Hematopoietic multipotent progenitor cell treated with erythropoietin and hydrocortisone succinate and interleukin-3 and kit ligand, for 8 days (in vitro differentiated cells): ENCODE results near the gene ALOXE3.
"Not testable (repeated sequence)": the region's sequence is repeated elsewhere in the genome, so short reads cannot be mapped to it uniquely, and the experiment has no call there.

Experiments
- DNase-seq: peaks from one replicate; pipeline ENCODE4 v3.0.0-alpha.2; 2015

ALOXE3 gene

DNA sequence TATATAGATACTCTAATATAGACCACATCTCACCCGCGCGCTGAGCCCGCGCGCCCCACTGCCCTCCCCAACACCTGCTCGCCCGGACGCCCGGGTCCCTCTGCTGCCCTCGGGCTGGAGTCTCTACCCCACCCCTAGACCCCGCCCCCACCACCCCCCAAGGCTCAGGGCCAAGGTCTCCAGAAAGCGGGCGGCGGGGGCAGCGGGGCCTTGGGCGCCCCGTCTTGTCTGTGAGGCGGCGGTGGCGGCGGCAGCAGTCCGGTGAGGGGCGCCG lies 3.0 kb upstream of the ALOXE3 start:
- no peak for DNase-seq

DNA sequence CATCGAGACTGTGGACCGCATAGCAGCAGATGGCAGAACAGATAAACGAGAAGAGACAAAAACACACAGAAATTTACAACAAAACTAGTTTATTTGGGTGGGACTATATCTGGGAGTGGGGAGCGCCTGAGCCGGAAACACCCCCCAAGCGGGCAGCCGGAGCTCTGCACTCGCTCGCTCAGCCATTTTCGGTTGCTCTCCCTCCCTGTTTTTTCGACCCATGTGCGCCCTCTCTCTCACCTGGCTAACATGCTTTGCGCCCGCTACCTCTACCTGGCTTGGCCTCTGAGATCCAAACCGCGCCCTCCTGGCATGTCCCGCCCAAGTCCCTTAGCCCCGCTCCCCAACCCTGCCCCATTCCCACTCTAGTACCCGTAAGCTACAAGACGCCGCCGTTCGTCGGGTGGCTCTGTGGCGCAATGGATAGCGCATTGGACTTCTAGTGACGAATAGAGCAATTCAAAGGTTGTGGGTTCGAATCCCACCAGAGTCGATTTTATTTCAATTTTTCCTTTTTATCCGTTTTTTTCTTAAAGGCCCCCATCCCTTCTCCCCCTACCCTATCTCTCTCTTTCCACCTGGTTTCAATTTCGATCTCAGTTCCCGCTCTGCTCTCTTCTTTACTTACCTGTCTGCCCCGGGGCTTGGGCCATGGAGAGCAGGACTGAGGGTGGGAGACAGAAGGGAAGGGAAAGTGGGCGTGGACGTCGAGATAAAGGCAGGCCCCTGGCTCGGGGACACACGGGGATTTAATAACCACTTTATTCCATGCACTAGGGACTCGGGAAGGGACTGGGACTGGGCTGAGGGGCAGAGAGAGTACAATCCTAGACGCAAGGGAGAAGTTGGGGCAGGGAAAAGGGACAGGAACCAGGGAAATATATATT lies 2.4 kb upstream of the ALOXE3 start:
- DNase-seq: peak; percentile 89

DNA sequence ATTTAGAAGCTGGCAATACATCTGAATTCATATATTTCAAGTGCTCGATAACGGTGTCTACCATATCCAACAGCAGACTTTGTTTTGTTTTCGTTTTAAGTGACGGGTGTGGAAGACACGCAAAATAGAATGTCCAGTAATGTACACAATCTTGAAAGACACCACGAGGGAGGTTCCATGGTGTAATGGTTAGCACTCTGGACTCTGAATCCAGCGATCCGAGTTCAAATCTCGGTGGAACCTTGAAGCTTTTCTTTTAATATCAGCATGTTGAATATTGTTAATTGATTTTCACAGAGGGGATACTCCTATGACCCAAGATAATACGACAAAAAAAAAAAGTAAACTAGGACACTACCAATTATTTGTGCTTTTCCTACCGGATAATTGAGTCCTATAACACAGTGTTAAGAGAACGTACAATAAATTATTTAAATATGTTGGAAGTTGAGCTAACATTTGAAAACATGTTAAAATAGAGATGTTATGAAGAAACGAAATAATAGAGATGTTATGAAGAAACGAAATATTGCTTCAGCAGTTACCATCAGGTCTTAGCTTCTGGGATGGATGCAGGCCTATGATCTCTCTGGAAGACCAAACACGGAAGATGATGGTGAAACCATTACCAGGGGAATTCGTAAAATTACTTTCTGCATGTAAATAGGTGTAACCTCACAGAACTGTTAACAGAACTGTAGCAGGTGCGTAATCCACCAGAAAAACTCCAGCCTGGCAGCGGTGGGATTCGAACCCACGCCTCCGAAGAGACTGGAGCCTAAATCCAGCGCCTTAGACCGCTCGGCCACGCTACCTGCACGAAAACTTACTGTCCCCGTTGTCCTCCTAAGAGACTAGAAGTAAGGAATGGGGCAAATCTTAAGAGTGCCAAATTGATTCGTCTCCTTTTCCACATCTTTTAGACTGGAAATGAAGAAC lies 1.5 kb upstream of the ALOXE3 start:
- peak; percentile 97 for DNase-seq

DNA sequence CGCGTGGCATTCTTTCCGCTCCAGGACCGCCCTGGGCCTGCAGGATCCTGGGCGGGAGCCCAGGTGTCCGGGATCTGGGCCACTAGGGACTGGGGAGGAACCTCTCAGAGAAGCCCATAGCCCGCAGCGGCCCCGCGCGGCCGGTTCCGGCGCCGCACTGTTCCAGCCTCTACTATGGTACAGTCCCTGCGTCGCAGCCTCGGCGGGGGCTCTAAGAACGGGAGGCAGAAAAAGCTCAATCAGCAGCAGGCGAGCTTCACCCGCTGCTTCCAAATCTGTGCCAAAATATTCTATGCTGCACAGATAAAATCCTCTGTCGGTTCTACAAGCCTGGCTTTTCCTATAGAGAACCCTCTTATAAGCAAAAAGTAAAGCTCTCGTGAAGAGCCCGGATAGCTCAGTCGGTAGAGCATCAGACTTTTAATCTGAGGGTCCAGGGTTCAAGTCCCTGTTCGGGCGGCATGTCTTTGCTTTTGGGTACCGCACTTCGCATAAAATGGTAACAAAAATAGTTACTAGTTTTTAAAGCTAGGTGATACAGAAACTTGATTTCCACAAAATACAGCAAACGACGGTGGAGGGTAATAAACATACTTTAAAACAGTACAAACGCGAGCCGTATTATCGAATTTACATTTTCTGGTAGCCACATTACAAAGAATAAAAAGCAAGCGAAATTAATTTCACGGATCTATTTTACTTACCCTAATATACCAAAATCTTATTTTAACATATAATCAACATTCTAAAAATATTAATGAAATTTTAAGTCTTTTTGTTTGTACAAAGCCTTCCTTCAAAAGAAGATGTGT lies 661 bp upstream of the ALOXE3 start:
- peak; percentile 90 for DNase-seq

DNA sequence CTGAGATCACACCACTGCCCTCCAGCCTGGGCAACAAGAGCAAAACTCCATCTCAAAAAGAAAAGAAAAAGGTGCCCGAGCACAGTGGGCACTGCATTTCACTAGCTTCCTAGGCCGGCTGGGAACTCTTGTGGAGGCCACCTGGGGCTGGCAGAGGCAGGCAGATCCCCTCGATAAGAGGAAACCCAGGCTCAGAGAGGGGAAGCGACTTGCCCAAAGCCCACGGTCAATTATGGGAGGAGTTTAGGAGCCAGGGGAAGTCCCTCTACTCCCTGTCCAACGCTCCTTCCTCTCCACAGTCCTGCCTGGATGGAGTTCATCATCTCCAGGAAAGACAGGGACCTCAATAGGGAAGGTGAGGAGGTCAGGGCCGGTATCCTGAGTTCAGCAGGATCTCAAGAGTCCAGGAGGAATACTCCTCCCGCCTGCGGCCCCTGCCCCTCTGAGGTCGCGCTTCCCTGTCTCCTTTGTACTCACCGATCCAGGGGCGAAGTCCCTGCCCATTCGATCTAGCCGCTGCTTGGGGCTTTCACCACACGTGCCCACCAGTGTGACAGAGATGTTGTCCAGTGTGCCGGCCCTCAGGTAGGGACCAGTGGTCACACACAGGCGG lies 841 bp downstream of the ALOXE3 start:
- DNase-seq: no peak

DNA sequence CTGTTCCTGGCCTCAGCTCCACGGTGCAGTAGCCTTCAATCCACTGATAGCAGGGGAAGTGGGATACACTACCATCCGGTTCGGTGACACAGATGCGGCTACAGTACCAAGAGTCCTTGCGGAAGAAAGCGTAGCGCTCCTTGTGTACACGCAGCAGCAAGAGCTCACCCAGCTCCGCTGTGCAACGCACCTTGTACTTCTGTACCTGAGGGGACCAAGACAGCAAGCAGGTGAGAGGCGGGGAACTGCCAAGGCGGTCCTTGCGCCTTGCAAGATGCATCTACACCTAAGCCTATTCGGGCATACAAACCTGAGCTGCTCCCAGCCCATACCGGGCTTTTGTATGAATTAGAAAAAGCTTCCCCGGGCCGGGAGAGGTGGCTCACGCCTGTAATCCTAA lies 1.5 kb downstream of the ALOXE3 start:
- DNase-seq: no peak

DNA sequence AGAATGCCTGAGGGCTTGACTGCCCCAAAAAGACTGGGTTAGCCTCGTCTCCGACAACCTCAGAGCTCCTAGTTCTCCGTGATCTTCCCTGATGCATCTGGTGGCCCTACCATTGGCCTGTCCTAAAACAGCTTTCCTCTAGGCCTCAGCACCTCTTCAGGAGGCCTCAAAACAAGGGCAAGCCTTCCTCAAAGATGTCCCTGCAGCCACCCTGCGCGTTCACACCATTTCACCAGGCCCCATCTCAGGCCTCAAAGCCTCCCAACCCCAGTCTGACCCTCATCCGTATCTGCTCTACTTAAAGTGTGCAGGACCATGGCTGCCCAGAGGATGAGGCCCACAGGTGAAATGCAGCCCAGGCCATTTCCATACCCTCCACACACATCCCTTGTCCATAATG lies 7.4 kb downstream of the ALOXE3 start:
- DNase-seq: no peak

DNA sequence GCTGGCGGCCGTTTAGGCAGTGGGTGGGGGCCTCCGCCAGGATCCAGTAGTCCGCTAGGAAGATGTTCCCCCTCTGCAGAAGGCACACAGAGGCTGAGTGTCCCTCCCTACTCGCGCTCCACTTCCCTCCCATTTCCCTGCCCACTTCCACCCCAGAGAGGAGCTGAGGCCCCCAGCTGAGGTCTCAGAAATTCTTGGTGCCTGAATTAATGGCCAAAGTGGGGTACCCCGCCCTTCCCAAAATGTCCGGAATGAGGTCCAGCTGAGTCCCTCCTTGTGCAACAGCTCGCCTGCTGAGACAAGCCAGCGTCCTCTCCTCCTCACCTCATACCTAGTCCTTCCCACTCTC lies 7.9 kb downstream of the ALOXE3 start:
- no peak for DNase-seq

DNA sequence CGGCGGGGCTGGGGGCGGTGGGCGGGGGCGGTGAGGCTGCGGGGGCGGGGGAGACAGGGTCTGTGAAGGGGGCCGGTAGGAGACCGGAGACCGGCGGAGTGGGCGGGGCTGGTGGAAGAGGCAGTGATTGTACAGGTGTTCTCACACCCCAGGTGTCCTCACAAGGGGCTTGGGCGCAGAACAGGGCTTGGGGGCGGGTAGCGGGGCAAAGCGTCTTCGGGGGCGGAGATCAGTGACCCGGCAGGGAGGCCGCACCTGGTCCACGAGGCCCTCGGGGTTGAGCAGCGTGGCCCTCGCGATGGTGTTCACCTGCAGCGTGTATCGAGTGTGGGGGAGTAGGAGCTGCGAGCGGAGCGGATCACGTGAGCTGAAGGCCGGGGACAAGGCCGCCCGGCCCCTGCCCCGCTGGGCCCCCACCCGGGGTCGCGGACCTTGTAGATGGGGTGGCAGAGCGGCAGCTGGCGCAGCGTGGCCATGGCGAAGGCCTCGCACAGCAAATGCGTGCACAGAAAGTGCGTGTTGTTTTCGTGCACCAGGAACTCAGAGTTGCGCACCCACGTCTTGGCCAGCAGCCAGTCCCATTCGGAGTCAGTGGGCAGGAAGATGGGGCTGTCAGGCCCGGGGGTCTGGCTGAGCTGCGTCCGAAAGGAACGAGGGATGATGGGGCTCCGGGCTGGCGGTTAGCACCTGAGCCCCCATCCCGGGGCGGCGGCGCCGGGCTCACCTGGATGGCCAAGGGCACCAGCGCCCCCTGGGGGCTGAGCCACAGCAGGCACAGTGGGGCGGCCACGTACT lies 8.5 kb downstream of the ALOXE3 start:
- peak; percentile 56 for DNase-seq

DNA sequence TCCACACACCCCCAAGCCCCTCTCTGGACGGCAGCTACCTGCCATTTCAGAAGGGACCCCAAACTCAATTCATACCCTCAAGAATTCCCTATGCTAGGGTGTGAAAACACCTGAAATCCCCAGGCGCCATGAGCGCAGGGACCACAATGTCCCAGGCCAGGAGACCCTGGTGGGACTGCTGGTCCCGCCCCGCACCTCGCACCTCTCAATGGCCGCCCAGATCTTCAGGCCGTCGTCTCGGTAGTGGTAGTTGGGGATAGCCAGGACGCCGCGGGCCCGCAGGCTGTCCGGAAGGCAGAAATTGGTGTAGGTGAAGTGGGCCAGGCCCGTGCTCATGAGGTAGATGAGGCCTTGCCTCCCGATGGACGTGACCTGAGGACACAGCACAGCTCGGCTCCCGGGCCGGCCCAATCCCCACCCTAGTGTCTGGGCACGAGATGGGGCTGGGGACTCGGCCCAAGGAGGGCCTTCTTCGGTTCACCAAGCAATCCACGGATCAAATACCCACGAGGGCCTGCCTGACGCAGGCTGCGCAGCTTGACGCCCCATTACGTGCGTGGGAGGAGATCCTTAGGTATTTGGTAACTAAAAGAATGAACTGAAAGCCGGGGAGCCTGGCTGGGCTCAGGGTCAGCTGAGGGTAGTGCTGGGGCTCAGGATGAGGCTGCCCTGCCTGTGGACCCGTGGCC lies 9.2 kb downstream of the ALOXE3 start:
- no peak for DNase-seq

DNA sequence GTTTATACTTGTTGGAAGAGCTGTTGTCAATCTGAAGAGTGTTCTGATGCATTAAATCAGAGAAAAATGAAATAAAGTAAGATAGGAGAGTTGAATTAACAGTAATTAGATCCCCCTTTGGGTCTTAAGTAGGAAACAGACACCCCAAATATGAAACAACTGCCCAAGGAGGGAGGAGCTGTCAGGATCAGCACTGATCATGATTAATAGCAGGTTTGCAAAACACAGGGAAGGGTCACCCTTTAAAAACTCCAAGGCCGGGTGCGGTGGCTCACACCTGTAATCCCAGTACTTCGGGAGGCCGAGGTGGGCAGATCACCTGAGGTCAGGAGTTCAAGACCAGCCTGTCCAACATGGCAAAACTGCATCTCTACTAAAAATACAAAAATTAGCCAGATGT lies 11.3 kb downstream of the ALOXE3 start:
- not testable (repeated sequence) for DNase-seq

DNA sequence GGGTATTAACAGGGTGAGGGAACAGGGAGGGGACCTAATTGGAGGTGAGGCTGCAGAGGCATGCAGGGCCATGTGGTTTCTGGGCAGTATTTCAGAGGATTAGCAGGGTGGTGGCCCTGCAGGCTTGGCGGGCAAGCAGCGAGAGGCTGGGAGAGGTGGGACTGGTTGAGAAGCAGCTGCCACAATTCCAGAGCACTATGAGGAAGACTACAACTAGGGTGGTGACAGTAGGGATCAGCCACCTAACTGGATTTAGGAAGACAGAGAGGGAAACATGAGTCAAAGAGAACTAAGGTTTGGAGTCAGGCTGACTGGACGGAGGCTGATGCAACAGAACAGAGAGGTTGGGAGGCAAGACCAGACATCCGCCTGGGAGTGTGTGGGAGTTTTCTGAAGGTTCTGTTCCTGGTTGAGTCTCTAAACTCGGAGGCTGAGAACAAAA lies 12.3 kb downstream of the ALOXE3 start:
- no peak for DNase-seq

DNA sequence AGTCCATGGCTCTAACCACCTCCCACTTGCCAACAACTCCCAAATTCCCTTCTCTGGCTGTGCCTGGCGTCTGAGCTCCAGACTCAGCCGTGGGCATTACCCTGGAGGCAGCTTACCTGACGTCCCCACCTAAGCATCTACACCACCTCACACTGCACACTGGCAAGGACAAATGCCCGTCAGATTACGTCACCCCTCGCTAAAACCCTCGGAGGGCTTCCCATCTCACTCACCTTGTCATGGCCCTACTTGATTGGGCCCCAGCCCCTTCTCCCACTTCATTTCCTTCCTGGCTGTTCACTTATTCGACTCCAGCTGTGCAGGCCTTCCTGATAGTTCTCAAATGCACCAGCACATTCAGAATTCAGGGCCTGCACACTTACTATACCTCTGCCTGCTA lies 13.4 kb downstream of the ALOXE3 start:
- no peak for DNase-seq

DNA sequence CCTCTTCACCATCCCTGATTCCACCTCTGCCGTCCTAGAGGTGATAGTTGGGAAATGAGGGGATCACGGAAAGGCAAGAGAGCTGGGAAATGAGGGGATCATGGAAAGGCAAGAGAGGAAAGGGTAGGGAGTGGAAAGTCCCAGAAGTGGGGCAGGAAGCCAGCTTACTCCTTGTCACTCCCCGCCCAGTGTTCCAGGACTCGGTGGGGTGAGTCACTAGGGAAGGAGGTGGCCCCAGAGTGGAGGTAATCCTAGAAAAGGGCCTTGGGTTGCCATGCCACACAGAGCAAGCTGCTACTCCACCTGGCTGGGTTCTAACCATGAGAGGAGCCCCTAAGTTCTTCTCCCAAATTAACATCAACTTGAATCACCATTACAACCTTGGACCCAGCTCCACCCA lies 14.8 kb downstream of the ALOXE3 start:
- no peak for DNase-seq

DNA sequence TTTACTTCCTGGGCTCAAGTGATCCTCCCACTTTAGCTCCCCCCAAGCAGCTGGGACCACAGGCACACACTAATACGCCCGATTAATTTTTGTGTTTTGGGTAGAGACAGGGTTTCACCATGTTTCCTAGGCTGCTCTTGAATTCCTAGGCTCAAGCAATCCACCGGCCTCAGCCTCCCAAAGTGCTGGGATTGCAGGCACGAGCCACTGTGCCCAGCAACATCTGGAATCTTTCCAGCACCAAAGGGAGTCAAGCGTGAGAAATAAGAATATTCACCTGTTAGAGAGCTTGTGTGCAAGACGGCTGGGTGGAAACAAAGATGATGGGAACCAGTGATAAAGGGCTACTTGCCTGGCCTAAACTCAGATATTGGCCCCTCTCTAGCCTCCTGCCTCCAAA lies 16.6 kb downstream of the ALOXE3 start:
- no peak for DNase-seq

DNA sequence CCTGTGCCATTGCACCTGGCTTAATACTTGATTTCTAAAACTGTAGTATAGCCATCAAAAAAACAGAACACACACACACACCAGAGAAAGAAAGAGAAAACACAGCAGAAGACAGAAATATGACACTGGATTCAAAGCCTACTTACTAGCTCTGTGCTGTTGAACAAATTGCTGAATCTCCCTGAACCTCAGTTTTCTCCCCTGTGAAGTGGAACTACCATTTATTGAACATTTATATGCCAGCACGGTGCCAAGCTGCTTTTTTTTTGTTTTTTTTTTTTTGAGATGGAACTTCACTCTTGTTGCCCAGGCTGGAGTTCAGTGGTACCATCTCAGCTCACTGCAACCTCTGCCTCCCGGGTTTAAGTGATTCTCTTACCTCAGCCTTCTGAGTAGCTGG lies 17.6 kb downstream of the ALOXE3 start:
- no peak for DNase-seq

DNA sequence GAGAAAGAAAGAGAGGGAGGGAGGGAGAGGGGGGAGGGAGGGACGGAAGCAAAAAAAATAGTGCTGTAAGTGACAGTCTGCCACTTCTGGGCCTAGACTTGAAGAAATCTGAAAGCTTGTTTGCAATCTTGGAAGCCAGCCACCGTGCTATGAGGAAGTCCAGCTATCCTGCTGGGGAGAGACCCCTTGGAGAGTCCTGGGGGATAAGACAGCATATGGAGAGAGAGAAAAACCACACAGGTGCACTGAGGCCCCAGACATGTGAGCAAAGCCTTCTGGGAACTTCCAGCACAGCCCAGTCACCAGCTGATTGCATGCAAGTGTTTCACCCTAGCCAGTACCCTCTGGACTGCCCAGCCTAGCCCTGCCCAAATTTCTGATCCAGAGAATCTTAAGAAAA lies 18.2 kb downstream of the ALOXE3 start:
- no peak for DNase-seq

DNA sequence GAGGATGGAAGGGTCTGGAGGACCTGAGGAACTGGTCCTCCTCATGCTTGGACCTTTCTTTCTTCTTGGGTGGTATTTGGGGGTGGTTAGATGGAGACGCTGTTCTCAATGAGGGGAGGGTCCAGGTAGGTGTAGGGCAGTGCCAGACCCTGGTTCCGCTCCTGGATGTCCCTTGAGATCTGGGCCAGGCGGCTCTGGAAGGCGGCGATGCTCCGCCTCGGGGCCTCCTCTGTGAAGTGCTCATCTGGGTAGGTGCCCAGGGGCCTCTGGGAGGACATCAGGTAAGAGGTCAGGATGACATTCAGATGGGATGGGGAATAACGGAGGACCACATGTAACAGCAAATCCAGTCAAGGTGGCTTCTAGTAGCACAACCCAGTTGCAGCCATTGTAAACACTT lies 21.8 kb downstream of the ALOXE3 start:
- DNase-seq: no peak

DNA sequence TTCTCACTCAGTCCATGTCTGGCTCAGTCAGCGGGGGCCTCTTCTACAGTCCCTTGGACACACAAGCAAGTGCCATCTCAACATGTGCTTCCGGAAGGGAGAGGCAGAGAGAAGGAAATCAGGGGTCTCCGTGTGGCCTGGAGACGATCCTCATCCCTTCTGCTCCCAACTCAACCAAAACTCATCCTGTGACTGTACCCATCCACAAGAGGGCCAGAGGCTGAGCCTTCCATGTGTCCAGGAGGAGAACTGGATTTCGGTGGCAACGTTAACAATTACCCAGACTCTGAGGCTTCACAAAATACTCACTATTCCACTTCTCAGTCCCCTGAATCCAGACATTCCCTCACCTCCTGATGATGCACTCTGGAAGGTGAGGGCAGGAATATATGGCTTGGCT lies 23.0 kb downstream of the ALOXE3 start:
- no peak for DNase-seq

DNA sequence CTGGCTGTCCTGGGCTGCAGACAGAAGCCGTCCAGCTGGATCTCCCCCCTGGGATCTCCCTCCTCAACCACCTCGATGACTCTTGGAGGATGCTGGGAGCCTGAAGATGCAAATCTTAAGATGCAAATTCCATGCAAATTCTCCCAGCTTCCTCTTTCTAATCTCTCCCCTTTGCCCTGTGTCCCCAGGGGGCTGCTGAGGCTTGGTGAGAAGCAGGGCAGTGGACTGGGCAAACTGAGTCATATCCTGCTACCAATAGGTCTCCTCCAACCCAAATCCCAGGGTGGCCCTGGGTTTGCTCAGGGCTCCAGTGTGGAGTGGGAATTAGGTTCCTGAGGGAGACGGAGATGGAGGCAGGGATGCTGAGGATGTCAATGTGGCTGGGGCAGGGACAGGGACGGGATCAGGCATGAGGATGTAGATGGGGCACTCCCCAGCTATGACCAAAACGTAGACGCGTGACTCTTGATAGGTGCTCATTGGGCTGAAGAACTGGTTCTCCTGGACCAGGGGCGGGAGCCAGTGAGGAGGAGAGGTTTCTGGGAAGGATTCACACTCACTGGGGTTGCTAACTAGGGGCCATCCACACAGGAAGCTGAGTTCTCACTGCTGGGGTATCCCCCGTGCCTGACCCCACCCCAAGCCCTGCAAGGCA lies 27.2 kb downstream of the ALOXE3 start:
- DNase-seq: no peak

DNA sequence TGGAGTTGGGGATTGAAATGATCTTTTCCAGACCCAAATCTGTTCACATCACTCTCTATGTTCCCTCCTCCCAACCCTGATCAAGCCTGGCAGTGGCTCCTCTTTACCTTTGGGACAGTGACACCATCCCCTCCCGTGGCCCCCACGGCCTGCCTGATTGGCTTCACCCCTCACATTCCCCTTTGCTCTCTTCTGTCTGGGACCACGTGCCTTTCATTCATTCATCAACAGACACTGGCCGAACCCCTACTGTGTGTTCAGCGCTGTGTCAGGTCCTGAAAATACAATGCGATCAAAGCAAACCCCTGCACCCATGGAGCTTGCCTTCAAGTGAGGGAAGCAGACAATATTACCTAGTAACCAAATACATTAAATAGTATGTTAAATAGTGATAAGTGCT lies 28.6 kb downstream of the ALOXE3 start:
- no peak for DNase-seq
